SK-N-SH treated with all-trans-retinoic acid at 6 μM for 48 hours (cell line): ENCODE data around the gene AGGF1.

ENCODE experiments used
- CSDC2 ChIP-seq: fragments of 250-450 bp; sonication (Bioruptor Pico); IDR thresholded peaks from 2 replicates; pipeline ENCODE4 v1.5.0; 2020; ENCODE audit warnings: mild to moderate bottlenecking, moderate library complexity
- RARB ChIP-seq: fragments of 250-450 bp; sonication (Bioruptor Pico); IDR thresholded peaks from 2 replicates; pipeline ENCODE4 v1.8.0; 2021; ENCODE audit warnings: mild to moderate bottlenecking, moderate library complexity
- TOX ChIP-seq: fragments of 250-450 bp; sonication (Bioruptor Pico); IDR thresholded peaks from 2 replicates; pipeline ENCODE4 v1.8.0; 2021; ENCODE audit warnings: mild to moderate bottlenecking, moderate library complexity, borderline replicate concordance
- ZFP3 ChIP-seq: fragments of 250-450 bp; sonication (Bioruptor Pico); IDR thresholded peaks from 2 replicates; pipeline ENCODE4 v1.5.0; 2020; ENCODE audit warnings: mild to moderate bottlenecking, moderate library complexity
- ZNF70 ChIP-seq: fragments of 450-650 bp; formaldehyde crosslinking; IDR thresholded peaks from 2 replicates; pipeline ENCODE4 v1.5.0; 2020; ENCODE audit warnings: mild to moderate bottlenecking, moderate library complexity
- ZNF8 ChIP-seq: fragments of 450-650 bp; formaldehyde crosslinking; IDR thresholded peaks from 2 replicates; pipeline ENCODE4 v1.5.0; 2020; ENCODE audit warnings: mild to moderate bottlenecking, moderate library complexity
- TF ChIP-seq, protein P1 (sequence below): fragments of 250-450 bp; sonication (Bioruptor Pico); IDR thresholded peaks from 2 replicates; pipeline ENCODE4 v1.8.0; 2020; ENCODE audit warnings: mild to moderate bottlenecking, moderate library complexity, borderline replicate concordance
- TF ChIP-seq, protein P2 (sequence below): fragments of 250-450 bp; sonication (Bioruptor Pico); IDR thresholded peaks from 2 replicates; pipeline ENCODE4 v1.5.1; 2021; ENCODE audit warnings: mild to moderate bottlenecking, moderate library complexity

DNA sequence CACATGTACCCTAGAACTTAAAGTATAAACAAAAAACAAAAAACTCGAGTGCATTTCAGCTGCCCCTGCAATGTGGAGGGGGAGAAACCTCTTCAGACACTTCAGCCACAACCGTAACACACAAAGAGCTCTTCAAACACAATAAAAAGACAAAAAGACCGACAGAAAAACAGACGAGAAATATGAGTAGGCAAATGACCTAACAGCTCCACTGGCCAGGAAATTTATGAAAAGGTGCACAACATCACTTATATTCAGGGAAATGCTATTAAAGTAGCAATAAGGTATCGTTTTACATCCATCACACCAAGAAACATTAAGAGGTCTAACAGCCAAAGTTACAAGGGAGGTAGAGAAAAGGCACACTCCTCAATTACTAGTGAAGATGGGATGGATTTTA, 50.7 kb downstream of the AGGF1 start:
- TF ChIP-seq, protein P1, sequence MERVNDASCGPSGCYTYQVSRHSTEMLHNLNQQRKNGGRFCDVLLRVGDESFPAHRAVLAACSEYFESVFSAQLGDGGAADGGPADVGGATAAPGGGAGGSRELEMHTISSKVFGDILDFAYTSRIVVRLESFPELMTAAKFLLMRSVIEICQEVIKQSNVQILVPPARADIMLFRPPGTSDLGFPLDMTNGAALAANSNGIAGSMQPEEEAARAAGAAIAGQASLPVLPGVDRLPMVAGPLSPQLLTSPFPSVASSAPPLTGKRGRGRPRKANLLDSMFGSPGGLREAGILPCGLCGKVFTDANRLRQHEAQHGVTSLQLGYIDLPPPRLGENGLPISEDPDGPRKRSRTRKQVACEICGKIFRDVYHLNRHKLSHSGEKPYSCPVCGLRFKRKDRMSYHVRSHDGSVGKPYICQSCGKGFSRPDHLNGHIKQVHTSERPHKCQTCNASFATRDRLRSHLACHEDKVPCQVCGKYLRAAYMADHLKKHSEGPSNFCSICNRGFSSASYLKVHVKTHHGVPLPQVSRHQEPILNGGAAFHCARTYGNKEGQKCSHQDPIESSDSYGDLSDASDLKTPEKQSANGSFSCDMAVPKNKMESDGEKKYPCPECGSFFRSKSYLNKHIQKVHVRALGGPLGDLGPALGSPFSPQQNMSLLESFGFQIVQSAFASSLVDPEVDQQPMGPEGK (CRISPR knock-in tag) = no peak
- no peak for TF ChIP-seq ZNF8
- TF ChIP-seq TOX = no peak
- TF ChIP-seq RARB (CRISPR knock-in tag) = no peak
- TF ChIP-seq, protein P2, sequence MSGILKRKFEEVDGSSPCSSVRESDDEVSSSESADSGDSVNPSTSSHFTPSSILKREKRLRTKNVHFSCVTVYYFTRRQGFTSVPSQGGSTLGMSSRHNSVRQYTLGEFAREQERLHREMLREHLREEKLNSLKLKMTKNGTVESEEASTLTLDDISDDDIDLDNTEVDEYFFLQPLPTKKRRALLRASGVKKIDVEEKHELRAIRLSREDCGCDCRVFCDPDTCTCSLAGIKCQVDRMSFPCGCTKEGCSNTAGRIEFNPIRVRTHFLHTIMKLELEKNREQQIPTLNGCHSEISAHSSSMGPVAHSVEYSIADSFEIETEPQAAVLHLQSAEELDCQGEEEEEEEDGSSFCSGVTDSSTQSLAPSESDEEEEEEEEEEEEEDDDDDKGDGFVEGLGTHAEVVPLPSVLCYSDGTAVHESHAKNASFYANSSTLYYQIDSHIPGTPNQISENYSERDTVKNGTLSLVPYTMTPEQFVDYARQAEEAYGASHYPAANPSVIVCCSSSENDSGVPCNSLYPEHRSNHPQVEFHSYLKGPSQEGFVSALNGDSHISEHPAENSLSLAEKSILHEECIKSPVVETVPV (CRISPR knock-in tag) = no peak
- no peak for TF ChIP-seq CSDC2 (CRISPR knock-in tag)
- TF ChIP-seq ZFP3 = no peak
- TF ChIP-seq ZNF70 = no peak
